Loucy (cell line): ENCODE data around the gene ASMTL.

Experiments used
- CTCF ChIP-seq: fragments of 200-600 bp; sonication (generic); conservative IDR thresholded peaks from 2 replicates; pipeline ENCODE4 v1.5.1; 2014; ENCODE audit warnings: mild to moderate bottlenecking, antibody characterized with exemption, low read length
- EZH2phosphoT487 ChIP-seq: fragments of 200-600 bp; IDR thresholded peaks from 2 replicates; pipeline ENCODE4 v1.6.1; 2018; ENCODE audit warnings: antibody characterized with exemption, mild to moderate bottlenecking, moderate library complexity, borderline replicate concordance

- TF ChIP-seq CTCF, result no peak
- TF ChIP-seq EZH2phosphoT487, result no peak
Observed at GRCh38 chrX:1387141-1387776, 65.5 kb downstream of the ASMTL start.
